ENCODE measurements around the gene ZNF207. TPM values are rescaled to one million over a fixed set of nuclear protein-coding genes. Genes with fewer than 3 reads are reported as not detected.
A peak's percentile ranks its signal among the peaks of the same experiment; 100 is the strongest.

ZNF207 gene
- total and polyA plus RNA-seq, 2 of the 8 experiments (the other 6 are each of a cell fraction or from before 2014, with no cell fraction given) = 268 to 286 TPM

GRCh38 chr17:32350666-32351418, 885 bp downstream of the ZNF207 start:
- peak overlapping the region; percentile 100 for H3K18ac ChIP-seq (ENCODE audit: extremely low read depth, low read length)
- no peak overlapping the region for H4K8ac ChIP-seq (ENCODE audit: extremely low read depth, insufficient read depth, low read length)
- peaks cover 48 to 65% of the 10 kb centered on the region in 2 experiments for H3K79me2 ChIP-seq (ENCODE audit: control insufficient read depth in 1 of 2, insufficient read depth in 2 of 2, low read length in 2 of 2)
- H2AK5ac ChIP-seq (ENCODE audit: low read depth, low read length) = peak overlapping the region; percentile 99
- H3K4ac ChIP-seq (replicated peaks; ENCODE audit: insufficient read length, low read depth, low read length) = peak overlapping the region; percentile 92
- no peaks in the 10 kb centered on the region for H3K9me3 ChIP-seq (ENCODE audit: insufficient read depth in 2 of 2, low read depth in 1 of 2, low read length in 1 of 2)
- FAIRE-seq (no peak), DNase-seq (ENCODE audit: low read depth in 1 of 2, low spot score in 2 of 2) (no peak)
- POLR2A ChIA-PET (ENCODE audit: partially characterized antibody) = interaction anchor here (0.5 to 2.7 kb wide), 16 partner anchors 8 to 1428 kb away, joined by 3 to 26 read pairs (median 4); partner anchors contain the start of genes C17orf75 and PSMD11
- H3K27ac ChIP-seq (ENCODE audit: low read depth, low read length) = peak overlapping the region; percentile 97
- H4K91ac ChIP-seq (replicated peaks; ENCODE audit: insufficient read length, low read length) = peak overlapping the region; percentile 95
- no peak overlapping the region for H2BK20ac ChIP-seq (ENCODE audit: low read length)
- 0 out of 2 replicates have a peak, but pooled peaks cover 4% of the 10 kb centered on the region for H3K79me1 ChIP-seq (ENCODE audit: low read depth, low read length)
- H3K4me3 ChIP-seq (ENCODE audit: extremely low read depth in 1 of 4, insufficient read depth in 2 of 4, low read depth in 3 of 4, low read length in 4 of 4) = peak overlapping the region; percentile 85 to 100 (median 95)
- H3K9ac ChIP-seq (replicated peaks in 1 of 4; ENCODE audit: extremely low read depth in 1 of 4, low read depth in 3 of 4, low read length in 3 of 4) = peak overlapping the region; percentile 82 to 100 (median 100)
- TF ChIP-seq TAF1 (IDR thresholded peaks at IDR 0.05; ENCODE audit: low read depth, low read length) = no peak
- TF ChIP-seq TEAD4 (IDR thresholded peaks at IDR 0.05; ENCODE audit: low read depth, low read length) = no peak
- peak overlapping the region; percentile 78 for H3K14ac ChIP-seq (ENCODE audit: insufficient read length)
- peak overlapping the region; percentile 99 for H4K5ac ChIP-seq (ENCODE audit: insufficient read length, low read depth, low read length)
- peaks cover 17 to 23% of the 10 kb centered on the region in 2 experiments for H4K20me1 ChIP-seq (replicated peaks in 1 of 2; ENCODE audit: control insufficient read depth in 1 of 2, insufficient read depth in 2 of 2, low read length in 2 of 2)
- H3K36me3 ChIP-seq (ENCODE audit: control insufficient read depth in 2 of 4, insufficient read depth in 4 of 4, low read length in 3 of 4) = peaks cover 0 to 35% (median 12%) of the 10 kb centered on the region in 4 experiments; a peak in 5 of 8 replicates
- peak overlapping the region; percentile 97 for H3K56ac ChIP-seq (replicated peaks; ENCODE audit: insufficient read length, low read depth, low read length)
- no peak overlapping the region for H2AFZ ChIP-seq (ENCODE audit: low read length)
- H3K4me2 ChIP-seq (ENCODE audit: insufficient read depth in 1 of 2, low read depth in 2 of 2, low read length in 2 of 2) = peak overlapping the region; percentile 88 to 89
- no peaks in the 10 kb centered on the region; a peak in 1 of 7 replicates for H3K4me1 ChIP-seq (replicated peaks in 1 of 4; ENCODE audit: control insufficient read depth in 3 of 4, insufficient read depth in 4 of 4, low read length in 3 of 4)
- peak overlapping the region; percentile 55 for H2BK120ac ChIP-seq (replicated peaks; ENCODE audit: low read depth, low read length)
- H3K23ac ChIP-seq (ENCODE audit: insufficient read length) = no peak overlapping the region
- H2BK5ac ChIP-seq (ENCODE audit: low read depth, low read length) = peak overlapping the region; percentile 99
- no peaks in the 10 kb centered on the region for H3K27me3 ChIP-seq (replicated peaks in 1 of 4; ENCODE audit: control insufficient read depth in 3 of 4, extremely low read depth in 1 of 4, insufficient read depth in 3 of 4, low read length in 3 of 4)
- H3K23me2 ChIP-seq (ENCODE audit: low read depth, low read length) = no peaks in the 10 kb centered on the region; the same call in 1 of the 2 replicates
- peak overlapping the region; percentile 96; the same call in 1 of the 2 replicates for H2BK12ac ChIP-seq (ENCODE audit: low read depth, low read length)
- 3% methylated on average over 20 of the region's 20 CpGs; no CpG with 5 or more reads in 1 of the 2 experiments for WGBS, 2 experiments (ENCODE audit: extremely low coverage in 1 of 2, insufficient coverage in 1 of 2, insufficient read length in 1 of 2, insufficient replicate concordance in 2 of 2, low coverage in 1 of 2, low lambda C conversion rate in 2 of 2, missing lambda C conversion rate in 1 of 2)
- H2BK15ac ChIP-seq (ENCODE audit: low read length) = no peak overlapping the region
- CTCF ChIA-PET (ENCODE audit: partially characterized antibody) = interaction anchor here (0.8 to 2.4 kb wide), 3 partner anchors 14 to 98 kb away, joined by 3 to 8 read pairs (median 3); no protein-coding TSS in a partner anchor
